HG03039 (cell line): ENCODE measurements around the gene DSN1.

ENCODE experiments used
- ATAC-seq: cut with Tn5 transposase; IDR thresholded peaks from one replicate; pipeline ENCODE4 v1.9.1; 2021; ENCODE audit warnings: mild to moderate bottlenecking, moderate library complexity; ENCODE audit not compliant: unreplicated experiment

The DSN1 gene

GRCh38 chr20:36758276-36758675 lies 15.3 kb downstream of the DSN1 start:
- ATAC-seq = no peak

GRCh38 chr20:36756496-36756895 lies 17.1 kb downstream of the DSN1 start:
- no peak for ATAC-seq

- ATAC-seq = no peak
Observed at GRCh38 chr20:36754656-36755222, 18.8 kb downstream of the DSN1 start.

GRCh38 chr20:36752582-36752981 lies 21.0 kb downstream of the DSN1 start:
- ATAC-seq = no peak

- ATAC-seq = peak; percentile 86
Observed at GRCh38 chr20:36745927-36746659, 27.5 kb downstream of the DSN1 start, which contains the start of gene NDRG3. TSS of gene NDRG3 (minus strand) at chr20:36746090. CDS start at chr20:36721735, 24,355 bp downstream.

GRCh38 chr20:36745234-36745926 lies 28.2 kb downstream of the DSN1 start:
- no peak for ATAC-seq

GRCh38 chr20:36744764-36745191 lies 28.8 kb downstream of the DSN1 start:
- ATAC-seq = no peak

GRCh38 chr20:36744243-36744642 lies 29.3 kb downstream of the DSN1 start:
- no peak for ATAC-seq

- no peak for ATAC-seq
Observed at GRCh38 chr20:36742558-36742957, 31.0 kb downstream of the DSN1 start.

- no peak for ATAC-seq
Observed at GRCh38 chr20:36741072-36741471, 32.5 kb downstream of the DSN1 start.

GRCh38 chr20:36737183-36737499 lies 36.4 kb downstream of the DSN1 start:
- ATAC-seq = no peak

GRCh38 chr20:36736451-36737182 lies 36.9 kb downstream of the DSN1 start:
- no peak for ATAC-seq

- ATAC-seq = no peak
Observed at GRCh38 chr20:36732456-36732855, 41.1 kb downstream of the DSN1 start.

GRCh38 chr20:36728986-36729385 lies 44.6 kb downstream of the DSN1 start:
- no peak for ATAC-seq

GRCh38 chr20:36726168-36726567 lies 47.4 kb downstream of the DSN1 start:
- no peak for ATAC-seq

- no peak for ATAC-seq
Observed at GRCh38 chr20:36720510-36720909, 53.1 kb downstream of the DSN1 start.

- ATAC-seq = no peak
Observed at GRCh38 chr20:36717657-36718056, 55.9 kb downstream of the DSN1 start.

- no peak for ATAC-seq
Observed at GRCh38 chr20:36717021-36717420, 56.5 kb downstream of the DSN1 start.

GRCh38 chr20:36712775-36713174 lies 60.8 kb downstream of the DSN1 start:
- ATAC-seq = no peak

GRCh38 chr20:36709126-36709525 lies 64.4 kb downstream of the DSN1 start:
- ATAC-seq = no peak

- no peak for ATAC-seq
Observed at GRCh38 chr20:36703530-36703929, 70.0 kb downstream of the DSN1 start.
